Adrenal gland (tissue), 5 donors: ENCODE results near the gene PLK5.

Experiments used
- CTCF ChIP-seq, 6 experiments: fragments of 450-650 bp in 4 of 6; fragments of 200-600 bp in 2 of 6; sonication (generic) in 1 of 6; IDR thresholded peaks; 1 replicate in 5 of 6; 2 replicates in 1 of 6; pipeline versions ENCODE4 v1.5.1 to v1.8.0; 2016 to 2021; ENCODE audit warnings: antibody characterized with exemption in 6 of 6, mild to moderate bottlenecking in 2 of 6, moderate library complexity in 1 of 6
- POLR2A ChIP-seq, 2 donors: fragments of 450-650 bp; IDR thresholded peaks; one replicate each; pipeline ENCODE4 v1.6.1; 2017; ENCODE audit warnings: antibody characterized with exemption in 2 of 2, mild to moderate bottlenecking in 2 of 2, moderate library complexity in 1 of 2
- donor health status: DM: no; HTN: no; CAD: no.

GRCh38 chr19:1561236-1561842 is 37.5 kb downstream of the PLK5 start:
- TF ChIP-seq CTCF (IDR thresholded peaks at IDR 0.05) (no peak), POLR2A (IDR thresholded peaks at IDR 0.05) (no peak)
